Cardiac muscle cell (in vitro differentiated cells and primary cell): ENCODE data around the gene CDH10. TPM values are rescaled to one million over a fixed set of nuclear protein-coding genes. Genes with fewer than 3 reads are reported as not detected.

Experiments
- DNase-seq, 2 donors: peaks; one replicate each; pipeline versions ENCODE4 v3.0.0 to v3.0.0-alpha.2; 2010 to 2017; ENCODE audit warnings: low read depth in 1 of 2, low spot score in 1 of 2
- H3K27ac ChIP-seq: fragments of 200-600 bp; sonication (generic); 2 replicates; pipeline ENCODE4 v1.5.1; 2016
- H3K27me3 ChIP-seq: fragments of 200-600 bp; sonication (generic); 2 replicates; pipeline ENCODE4 v1.6.0; 2016; ENCODE audit warnings: control low read depth
- H3K36me3 ChIP-seq: fragments of 200-600 bp; sonication (generic); 2 replicates; pipeline ENCODE4 v1.5.1; 2016; ENCODE audit warnings: control low read depth
- H3K4me1 ChIP-seq: fragments of 200-600 bp; sonication (generic); 2 replicates; pipeline ENCODE4 v1.8.1; 2017; ENCODE audit warnings: low read depth, mild to moderate bottlenecking, mixed run types
- H3K4me3 ChIP-seq: fragments of 200-600 bp; sonication (generic); 2 replicates; pipeline ENCODE4 v1.5.1; 2016; ENCODE audit warnings: mild to moderate bottlenecking
- H3K9me3 ChIP-seq: fragments of 200-600 bp; sonication (generic); 2 replicates; pipeline ENCODE4 v1.5.1; 2017; ENCODE audit warnings: low read depth, mild to moderate bottlenecking, control low read depth
- polyA plus RNA-seq: library from polyadenylated mRNA; unstranded; fragments of >200 nt; fragmentation: Nextera tagmentation; extraction: Ambion mirVana; gene quantifications from 2 replicates; pipeline ENCODE4 v1.2.1, GENCODE V29; 2016
- total RNA-seq: library from RNA; depleted of rRNA; stranded (reverse); fragments of >200 nt; gene quantifications from 2 replicates; pipeline ENCODE4 v1.2.3, GENCODE V29; 2016
- TF ChIP-seq, protein P1 (sequence below): IDR thresholded peaks from 2 replicates; pipeline ENCODE4 v1.5.1; 2012; ENCODE audit warnings: low read depth, mild to moderate bottlenecking, low read length

Gene CDH10
- total and polyA plus RNA-seq, 2 experiments from 2014 or later, result 1.6 to 1.9 TPM

DNA sequence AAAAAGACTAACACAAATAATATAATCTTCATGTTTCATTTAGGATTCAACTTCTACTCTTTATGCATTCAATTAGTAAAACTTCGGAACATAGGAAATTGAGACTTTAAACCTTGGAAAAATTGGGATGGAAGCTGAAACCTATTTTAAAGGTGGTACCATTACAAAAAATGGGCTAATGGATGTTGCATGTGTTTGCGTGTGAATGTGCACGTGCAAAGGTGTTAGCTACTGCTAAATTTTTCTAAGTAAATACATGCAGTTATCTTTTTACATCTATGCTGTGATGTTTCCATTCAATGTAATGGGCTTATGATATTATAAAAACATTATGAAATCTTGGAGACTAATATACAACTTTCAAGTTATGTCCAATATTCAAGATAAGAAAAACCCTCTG is 134.8 kb downstream of the CDH10 start:
- Histone ChIP-seq H3K36me3 (no peaks in the 10 kb centered on the region), H3K27me3 (no peaks in the 10 kb centered on the region), H3K4me3 (no peak overlapping the region), H3K9me3 (no peaks in the 10 kb centered on the region), H3K27ac (no peak overlapping the region), H3K4me1 (peaks cover 8% of the 10 kb centered on the region)
- TF ChIP-seq, protein P1, sequence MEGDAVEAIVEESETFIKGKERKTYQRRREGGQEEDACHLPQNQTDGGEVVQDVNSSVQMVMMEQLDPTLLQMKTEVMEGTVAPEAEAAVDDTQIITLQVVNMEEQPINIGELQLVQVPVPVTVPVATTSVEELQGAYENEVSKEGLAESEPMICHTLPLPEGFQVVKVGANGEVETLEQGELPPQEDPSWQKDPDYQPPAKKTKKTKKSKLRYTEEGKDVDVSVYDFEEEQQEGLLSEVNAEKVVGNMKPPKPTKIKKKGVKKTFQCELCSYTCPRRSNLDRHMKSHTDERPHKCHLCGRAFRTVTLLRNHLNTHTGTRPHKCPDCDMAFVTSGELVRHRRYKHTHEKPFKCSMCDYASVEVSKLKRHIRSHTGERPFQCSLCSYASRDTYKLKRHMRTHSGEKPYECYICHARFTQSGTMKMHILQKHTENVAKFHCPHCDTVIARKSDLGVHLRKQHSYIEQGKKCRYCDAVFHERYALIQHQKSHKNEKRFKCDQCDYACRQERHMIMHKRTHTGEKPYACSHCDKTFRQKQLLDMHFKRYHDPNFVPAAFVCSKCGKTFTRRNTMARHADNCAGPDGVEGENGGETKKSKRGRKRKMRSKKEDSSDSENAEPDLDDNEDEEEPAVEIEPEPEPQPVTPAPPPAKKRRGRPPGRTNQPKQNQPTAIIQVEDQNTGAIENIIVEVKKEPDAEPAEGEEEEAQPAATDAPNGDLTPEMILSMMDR, result no peak
- DNase-seq, result no peak

DNA sequence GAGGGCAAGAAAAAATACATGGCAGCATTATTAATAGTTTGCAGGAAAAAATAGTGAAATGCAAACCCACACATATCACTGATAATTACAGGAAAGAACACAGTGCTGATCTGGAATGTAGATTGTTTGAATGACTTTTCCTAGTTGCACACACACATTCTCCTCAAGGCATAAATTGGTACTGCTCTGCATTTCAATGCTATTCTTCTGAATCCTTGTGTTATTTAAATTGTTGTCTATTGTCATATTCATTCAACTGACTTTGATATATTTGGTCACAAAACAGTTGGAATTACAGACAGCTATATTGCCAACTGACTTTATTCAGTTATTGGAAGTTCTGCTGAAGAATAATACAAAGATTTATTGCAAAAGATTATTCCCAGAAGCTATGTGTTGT is 139.5 kb downstream of the CDH10 start:
- Histone ChIP-seq H3K36me3 (no peaks in the 10 kb centered on the region), H3K9me3 (no peaks in the 10 kb centered on the region), H3K27ac (no peak overlapping the region), H3K27me3 (no peaks in the 10 kb centered on the region), H3K4me3 (no peak overlapping the region), H3K4me1 (no peaks in the 10 kb centered on the region)
- no peak for DNase-seq
- TF ChIP-seq, protein P1, result no peak

DNA sequence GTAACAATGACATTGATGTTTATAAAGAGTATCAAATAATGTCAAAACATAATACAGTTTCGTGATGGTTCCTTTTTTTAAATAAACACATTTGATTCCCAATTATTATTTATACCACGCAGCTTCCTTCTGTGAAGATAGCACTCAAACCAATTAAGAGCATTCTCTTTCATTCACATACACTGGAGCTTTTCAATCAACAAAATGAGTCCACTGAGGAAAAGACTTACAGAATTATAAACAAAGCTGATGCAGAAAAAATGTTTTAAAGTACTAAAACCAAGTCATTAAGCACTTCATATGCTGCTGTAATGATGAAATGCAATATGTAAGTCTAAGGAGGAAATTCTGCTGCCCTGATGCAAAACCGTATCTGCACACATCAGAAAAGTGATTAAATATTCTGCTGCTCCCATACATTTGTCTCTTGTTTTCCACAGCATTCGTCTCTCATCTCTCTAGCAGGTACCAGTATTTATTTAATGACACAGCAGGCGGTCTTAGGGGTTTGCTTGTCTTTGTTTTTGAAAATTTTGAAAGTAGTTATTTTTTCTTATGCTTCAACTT is 147.1 kb downstream of the CDH10 start:
- DNase-seq, result no peak
- Histone ChIP-seq H3K36me3 (no peaks in the 10 kb centered on the region), H3K4me1 (peaks cover 7% of the 10 kb centered on the region), H3K9me3 (no peaks in the 10 kb centered on the region), H3K27me3 (no peaks in the 10 kb centered on the region), H3K27ac (no peak overlapping the region), H3K4me3 (no peak overlapping the region)
- TF ChIP-seq, protein P1, result no peak

DNA sequence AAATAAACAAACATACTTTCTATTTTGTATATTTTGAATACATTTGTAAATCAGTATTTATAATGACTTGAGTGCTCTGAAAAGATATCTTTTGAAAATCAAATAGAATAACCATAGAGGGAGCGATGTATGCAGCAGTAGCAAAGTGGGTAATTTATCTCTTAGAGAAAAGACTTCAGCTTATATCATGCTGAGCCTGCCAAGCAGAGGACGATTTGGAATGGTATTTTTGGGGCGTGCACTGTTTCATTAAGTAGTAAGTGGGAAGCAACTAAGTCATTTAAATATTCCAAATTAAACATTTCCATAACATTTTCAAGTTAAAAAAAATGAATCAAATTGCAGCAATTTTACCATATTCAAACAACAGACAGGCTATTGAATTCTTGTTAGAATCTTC is 147.6 kb downstream of the CDH10 start:
- H3K4me3 ChIP-seq, result no peak overlapping the region
- H3K27ac ChIP-seq, result no peak overlapping the region
- TF ChIP-seq, protein P1, result no peak
- no peaks in the 10 kb centered on the region for H3K36me3 ChIP-seq
- H3K4me1 ChIP-seq, result peaks cover 7% of the 10 kb centered on the region
- no peaks in the 10 kb centered on the region for H3K9me3 ChIP-seq
- H3K27me3 ChIP-seq, result no peaks in the 10 kb centered on the region
- DNase-seq, result no peak

DNA sequence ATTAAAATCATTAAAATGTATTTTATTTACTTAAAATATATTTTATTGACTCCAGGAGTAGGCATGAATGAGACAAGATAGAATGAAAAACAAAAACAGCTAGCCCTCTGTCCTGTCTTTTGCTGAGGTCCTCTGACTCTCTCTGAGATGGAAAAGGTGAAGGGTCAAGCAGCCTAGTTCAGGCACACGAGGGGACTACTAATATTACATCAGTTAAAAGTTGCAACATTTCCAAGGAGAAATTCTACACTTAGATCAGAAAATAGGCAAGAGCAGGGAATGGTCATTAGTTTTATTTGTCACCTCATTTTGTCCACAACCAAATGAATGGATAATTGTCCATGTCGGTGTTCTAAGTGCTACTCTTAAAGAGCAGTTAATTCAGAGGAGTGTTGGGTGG is 148.5 kb downstream of the CDH10 start:
- Histone ChIP-seq H3K36me3 (no peaks in the 10 kb centered on the region), H3K4me1 (peaks cover 7% of the 10 kb centered on the region), H3K9me3 (no peaks in the 10 kb centered on the region), H3K27ac (no peak overlapping the region), H3K4me3 (no peak overlapping the region), H3K27me3 (no peaks in the 10 kb centered on the region)
- TF ChIP-seq, protein P1, result no peak
- no peak for DNase-seq
